HL-60 (cell line): Measurements from ENCODE around the gene PRMT9.

ENCODE experiments used
- GABPA ChIP-seq: IDR thresholded peaks from 2 replicates; pipeline ENCODE4 v1.6.1; 2012; ENCODE audit warnings: low read depth
- POLR2AphosphoS5 ChIP-seq: IDR thresholded peaks from 2 replicates; pipeline ENCODE4 v1.6.1; 2012; ENCODE audit warnings: low read depth
- SPI1 ChIP-seq: IDR thresholded peaks from 2 replicates; pipeline ENCODE4 v1.6.1; 2012; ENCODE audit warnings: low read depth, mild to moderate bottlenecking, borderline replicate concordance
- TF ChIP-seq, protein P1 (sequence below): IDR thresholded peaks from one replicate; pipeline ENCODE4 v1.5.1; 2011; ENCODE audit warnings: low read length, control low read depth, inconsistent platforms; ENCODE audit not compliant: insufficient read depth
- TF ChIP-seq, protein P2 (sequence below): IDR thresholded peaks from 2 replicates; pipeline ENCODE4 v1.6.1; 2012; ENCODE audit warnings: low read depth; ENCODE audit not compliant: insufficient replicate concordance

DNA sequence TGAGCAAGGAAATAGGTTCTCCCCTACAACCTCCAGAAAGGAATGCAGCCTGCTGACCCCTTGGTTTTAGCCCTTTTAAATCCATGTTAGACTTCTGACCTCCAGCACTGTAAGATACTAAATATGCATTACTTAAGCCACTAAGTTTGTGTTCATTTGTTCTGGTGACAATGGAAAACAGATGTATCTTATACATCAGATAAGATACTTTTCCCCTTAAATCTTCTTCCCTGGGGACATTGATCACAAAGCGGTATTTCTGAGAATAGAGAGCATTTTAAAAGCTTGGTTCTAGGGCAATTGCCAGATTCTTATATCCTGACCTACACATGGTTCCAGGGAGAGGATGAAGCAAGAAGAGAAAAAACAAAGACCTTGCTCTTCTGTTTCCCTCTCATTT is 73.3 kb downstream of the PRMT9 start:
- TF ChIP-seq, protein P1, sequence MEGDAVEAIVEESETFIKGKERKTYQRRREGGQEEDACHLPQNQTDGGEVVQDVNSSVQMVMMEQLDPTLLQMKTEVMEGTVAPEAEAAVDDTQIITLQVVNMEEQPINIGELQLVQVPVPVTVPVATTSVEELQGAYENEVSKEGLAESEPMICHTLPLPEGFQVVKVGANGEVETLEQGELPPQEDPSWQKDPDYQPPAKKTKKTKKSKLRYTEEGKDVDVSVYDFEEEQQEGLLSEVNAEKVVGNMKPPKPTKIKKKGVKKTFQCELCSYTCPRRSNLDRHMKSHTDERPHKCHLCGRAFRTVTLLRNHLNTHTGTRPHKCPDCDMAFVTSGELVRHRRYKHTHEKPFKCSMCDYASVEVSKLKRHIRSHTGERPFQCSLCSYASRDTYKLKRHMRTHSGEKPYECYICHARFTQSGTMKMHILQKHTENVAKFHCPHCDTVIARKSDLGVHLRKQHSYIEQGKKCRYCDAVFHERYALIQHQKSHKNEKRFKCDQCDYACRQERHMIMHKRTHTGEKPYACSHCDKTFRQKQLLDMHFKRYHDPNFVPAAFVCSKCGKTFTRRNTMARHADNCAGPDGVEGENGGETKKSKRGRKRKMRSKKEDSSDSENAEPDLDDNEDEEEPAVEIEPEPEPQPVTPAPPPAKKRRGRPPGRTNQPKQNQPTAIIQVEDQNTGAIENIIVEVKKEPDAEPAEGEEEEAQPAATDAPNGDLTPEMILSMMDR = no peak
- TF ChIP-seq POLR2AphosphoS5 (no peak), SPI1 (no peak), GABPA (no peak)
- TF ChIP-seq, protein P2, sequence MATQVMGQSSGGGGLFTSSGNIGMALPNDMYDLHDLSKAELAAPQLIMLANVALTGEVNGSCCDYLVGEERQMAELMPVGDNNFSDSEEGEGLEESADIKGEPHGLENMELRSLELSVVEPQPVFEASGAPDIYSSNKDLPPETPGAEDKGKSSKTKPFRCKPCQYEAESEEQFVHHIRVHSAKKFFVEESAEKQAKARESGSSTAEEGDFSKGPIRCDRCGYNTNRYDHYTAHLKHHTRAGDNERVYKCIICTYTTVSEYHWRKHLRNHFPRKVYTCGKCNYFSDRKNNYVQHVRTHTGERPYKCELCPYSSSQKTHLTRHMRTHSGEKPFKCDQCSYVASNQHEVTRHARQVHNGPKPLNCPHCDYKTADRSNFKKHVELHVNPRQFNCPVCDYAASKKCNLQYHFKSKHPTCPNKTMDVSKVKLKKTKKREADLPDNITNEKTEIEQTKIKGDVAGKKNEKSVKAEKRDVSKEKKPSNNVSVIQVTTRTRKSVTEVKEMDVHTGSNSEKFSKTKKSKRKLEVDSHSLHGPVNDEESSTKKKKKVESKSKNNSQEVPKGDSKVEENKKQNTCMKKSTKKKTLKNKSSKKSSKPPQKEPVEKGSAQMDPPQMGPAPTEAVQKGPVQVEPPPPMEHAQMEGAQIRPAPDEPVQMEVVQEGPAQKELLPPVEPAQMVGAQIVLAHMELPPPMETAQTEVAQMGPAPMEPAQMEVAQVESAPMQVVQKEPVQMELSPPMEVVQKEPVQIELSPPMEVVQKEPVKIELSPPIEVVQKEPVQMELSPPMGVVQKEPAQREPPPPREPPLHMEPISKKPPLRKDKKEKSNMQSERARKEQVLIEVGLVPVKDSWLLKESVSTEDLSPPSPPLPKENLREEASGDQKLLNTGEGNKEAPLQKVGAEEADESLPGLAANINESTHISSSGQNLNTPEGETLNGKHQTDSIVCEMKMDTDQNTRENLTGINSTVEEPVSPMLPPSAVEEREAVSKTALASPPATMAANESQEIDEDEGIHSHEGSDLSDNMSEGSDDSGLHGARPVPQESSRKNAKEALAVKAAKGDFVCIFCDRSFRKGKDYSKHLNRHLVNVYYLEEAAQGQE = no peak
